Panc1 (cell line): ENCODE measurements around the gene BORCS8. TPM values are rescaled to one million over a fixed set of nuclear protein-coding genes. Genes with fewer than 3 reads are reported as not detected.

Source experiments
- ATAC-seq: fragments of 200-7000 bp; cut with Tn5 transposase; 2 replicates; pipeline ENCODE4 v1.9.1; 2020; ENCODE audit warnings: mild to moderate bottlenecking, moderate library complexity
- BruUV-seq: library from RNA; stranded (reverse); fragments of 400-500 nt; replicated peaks from 2 replicates; lab custom pipeline; 2021; lab: Mats Ljungman, UMichigan
- CTCF ChIA-PET: fragments of 300-600 bp; sonication (Branson Sonifier 250); formaldehyde crosslinking; loops from one replicate; lab custom pipeline; 2022; ENCODE audit warnings: antibody characterized with exemption; lab: Charles Lee
- POLR2A ChIA-PET: fragments of 300-600 bp; sonication (Branson Sonifier 250); formaldehyde crosslinking; loops from one replicate; lab custom pipeline; 2022; ENCODE audit warnings: antibody characterized with exemption; lab: Charles Lee
- DNase-seq: peaks from one replicate; pipeline ENCODE4 v3.0.0-alpha.2; 2010; ENCODE audit warnings: low read depth, low spot score
- H3K27ac ChIP-seq: 2 replicates; pipeline ENCODE4 v1.5.1; 2011; ENCODE audit warnings: mild to moderate bottlenecking, low read length, inconsistent platforms
- H3K27me3 ChIP-seq: fragments of 200-500 bp; sonication (Bioruptor generic); 2 replicates; pipeline ENCODE4 v1.6.0; 2014; ENCODE audit warnings: low read length, inconsistent platforms; ENCODE audit not compliant: control insufficient read depth, insufficient read depth
- H3K36me3 ChIP-seq: fragments of 200-500 bp; sonication (Bioruptor generic); 2 replicates; pipeline ENCODE4 v1.5.1; 2014; ENCODE audit warnings: inconsistent platforms, mild to moderate bottlenecking, low read length, moderate library complexity; ENCODE audit not compliant: control insufficient read depth, insufficient read depth
- H3K4me1 ChIP-seq: 2 replicates; pipeline ENCODE4 v1.5.1; 2011; ENCODE audit warnings: inconsistent platforms, mild to moderate bottlenecking, low read length, moderate library complexity; ENCODE audit not compliant: control insufficient read depth, insufficient read depth
- H3K4me3 ChIP-seq, 2 experiments: 2 replicates each; pipeline ENCODE4 v1.5.1; 2011 to 2012; ENCODE audit warnings: low read depth in 2 of 2, low read length in 2 of 2, mild to moderate bottlenecking in 2 of 2, inconsistent platforms in 1 of 2, moderate library complexity in 1 of 2
- H3K9me3 ChIP-seq: fragments of 200-500 bp; sonication (Bioruptor generic); 2 replicates; pipeline ENCODE4 v1.5.1; 2014; ENCODE audit warnings: low read depth, mild to moderate bottlenecking, inconsistent platforms, low read length, moderate library complexity; ENCODE audit not compliant: control insufficient read depth, insufficient read depth
- CTCF ChIP-seq: fragments of 450-650 bp; IDR thresholded peaks from 2 replicates; pipeline ENCODE4 v1.5.1; 2017; ENCODE audit warnings: mild to moderate bottlenecking
- POLR2AphosphoS5 ChIP-seq: IDR thresholded peaks from 2 replicates; pipeline ENCODE4 v1.6.1; 2012; ENCODE audit warnings: mild to moderate bottlenecking, low read depth, low read length, moderate library complexity
- REST ChIP-seq, 2 experiments: IDR thresholded peaks; 2 replicates each; pipeline ENCODE4 v1.6.1; 2011 to 2012; ENCODE audit warnings: low read depth in 2 of 2, control low read depth in 1 of 2, low read length in 1 of 2, mild to moderate bottlenecking in 1 of 2, moderate library complexity in 1 of 2; ENCODE audit not compliant: insufficient read depth in 1 of 2
- SIN3A ChIP-seq: IDR thresholded peaks from 2 replicates; pipeline ENCODE4 v1.6.1; 2012; ENCODE audit warnings: low read depth, mild to moderate bottlenecking, low read length, moderate library complexity, borderline replicate concordance; ENCODE audit not compliant: insufficient read depth
- TCF7L2 ChIP-seq: IDR thresholded peaks from 2 replicates; pipeline ENCODE4 v1.6.1; 2011; ENCODE audit warnings: mild to moderate bottlenecking, low read depth, low read length, inconsistent platforms
- in situ Hi-C: cut with HindIII; loops from 2 replicates; pipeline ENCODE4 v1.10.0; 2016; ENCODE audit warnings: low sequenced_read_pairs, low pct_unique_long_range_greater_than_20kb
- intact Hi-C: fragments of 100-400 bp; cut with micrococcal nuclease; formaldehyde crosslinking; loops from one replicate; pipeline ENCODE4 v1.10.0; 2022; ENCODE audit not compliant: unreplicated experiment
- total RNA-seq: library from RNA; stranded (reverse); gene quantifications from one replicate; pipeline ENCODE4 v1.2.1, GENCODE V29; 2021; ENCODE audit not compliant: unreplicated experiment

The BORCS8 gene
- total RNA-seq, 1 experiment from 2014 or later = 37.8 TPM

GRCh38 chr19:19212916-19213315 is 21.0 kb upstream of the BORCS8 start:
- no peak for ATAC-seq
- CTCF ChIA-PET = no interaction called here
- no peaks in the 10 kb centered on the region for H3K4me1 ChIP-seq

More at GRCh38 chr19:19212916-19213315, 21.0 kb upstream of the BORCS8 start:
- no peak overlapping the region for H3K27ac ChIP-seq
- no peaks in the 10 kb centered on the region for H3K27me3 ChIP-seq
- no TSS peak for BruUV-seq
- POLR2A ChIA-PET = interaction anchor here (0.6 kb wide), 1 partner anchor 56 kb away, joined by 3 read pairs; no protein-coding TSS in a partner anchor
- no peak overlapping the region for H3K4me3 ChIP-seq
- TF ChIP-seq REST (IDR thresholded peaks at IDR 0.05; ENCODE audit: insufficient read depth in 1 of 2, low read depth in 2 of 2, low read length in 1 of 2) = no peak
- no peak for TF ChIP-seq CTCF
- no peak for TF ChIP-seq POLR2AphosphoS5
- TF ChIP-seq TCF7L2 = no peak
- no peak for TF ChIP-seq SIN3A
- no peak for DNase-seq
- H3K9me3 ChIP-seq = no peaks in the 10 kb centered on the region
- no peaks in the 10 kb centered on the region for H3K36me3 ChIP-seq
- in situ Hi-C loops = no loop called here
- intact Hi-C loops = no loop called here
